GM18502 (cell line): ENCODE results near the gene GRAMD1B.
A peak's percentile ranks its signal among the peaks of the same experiment; 100 is the strongest.

Experiments
- ATAC-seq: cut with Tn5 transposase; IDR thresholded peaks from one replicate; pipeline ENCODE4 v1.9.1; 2021; ENCODE audit warnings: mild to moderate bottlenecking; ENCODE audit not compliant: unreplicated experiment, poor library complexity

Gene GRAMD1B

GRCh38 chr11:123525511-123525918, 95.4 kb downstream of the GRAMD1B start:
- ATAC-seq, result no peak

DNA sequence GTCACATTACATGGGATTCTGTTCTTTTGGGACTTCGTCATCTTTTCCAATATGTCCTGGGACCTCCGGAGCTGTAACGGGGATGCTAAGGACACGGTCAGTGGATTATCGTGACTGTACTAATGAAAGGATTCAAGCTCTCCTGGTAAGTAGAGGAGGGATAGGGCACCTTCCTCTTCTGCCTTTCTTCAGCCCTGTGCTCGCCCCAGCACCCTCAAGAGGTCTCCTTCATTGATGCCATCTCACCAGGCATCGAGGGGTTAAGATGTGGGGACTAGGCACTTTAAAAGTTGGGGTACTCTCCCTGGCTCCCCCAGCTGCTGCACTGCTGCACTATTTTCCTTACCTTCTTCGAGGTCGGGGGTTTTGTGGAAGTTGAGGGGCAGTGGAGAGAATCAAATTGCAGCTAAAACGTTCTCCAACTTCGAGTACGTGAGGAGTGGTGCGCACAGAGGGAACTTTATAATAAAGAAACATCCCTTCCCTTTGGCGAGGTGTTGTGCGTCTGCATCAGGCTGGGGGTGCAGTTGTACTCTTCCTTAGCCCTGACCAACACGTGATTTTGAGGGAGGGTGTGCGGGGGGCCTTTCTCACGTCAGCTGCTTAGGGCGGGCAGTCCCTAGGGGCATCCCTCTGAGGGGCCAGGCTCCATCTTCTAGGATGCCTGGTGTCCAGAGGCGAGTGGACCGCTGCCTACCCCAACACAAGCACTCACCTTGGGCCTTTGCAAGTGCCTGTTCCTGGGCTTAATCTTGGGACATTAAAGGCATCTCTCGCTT, 96.1 kb downstream of the GRAMD1B start:
- ATAC-seq, result no peak

DNA sequence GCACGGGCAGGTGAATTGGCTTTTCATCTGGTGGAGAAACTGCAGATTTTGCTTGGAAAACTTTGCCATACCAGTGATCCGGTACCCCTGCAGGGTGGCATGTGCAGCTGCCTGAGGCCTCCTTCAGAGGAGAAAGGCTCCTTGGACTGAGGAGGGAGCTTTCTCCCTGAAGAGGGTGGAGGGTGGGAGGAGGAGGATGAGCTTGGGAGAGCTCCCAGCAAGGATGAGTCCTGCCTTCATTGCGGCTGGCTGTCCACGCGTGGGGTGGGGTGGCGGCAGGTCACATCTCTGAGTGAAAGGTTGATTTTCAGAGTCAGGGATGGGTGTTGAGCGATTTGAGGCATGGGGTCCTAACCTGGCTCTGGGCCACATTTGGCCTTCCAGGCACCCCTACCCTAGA, 96.8 kb downstream of the GRAMD1B start:
- ATAC-seq, result no peak

DNA sequence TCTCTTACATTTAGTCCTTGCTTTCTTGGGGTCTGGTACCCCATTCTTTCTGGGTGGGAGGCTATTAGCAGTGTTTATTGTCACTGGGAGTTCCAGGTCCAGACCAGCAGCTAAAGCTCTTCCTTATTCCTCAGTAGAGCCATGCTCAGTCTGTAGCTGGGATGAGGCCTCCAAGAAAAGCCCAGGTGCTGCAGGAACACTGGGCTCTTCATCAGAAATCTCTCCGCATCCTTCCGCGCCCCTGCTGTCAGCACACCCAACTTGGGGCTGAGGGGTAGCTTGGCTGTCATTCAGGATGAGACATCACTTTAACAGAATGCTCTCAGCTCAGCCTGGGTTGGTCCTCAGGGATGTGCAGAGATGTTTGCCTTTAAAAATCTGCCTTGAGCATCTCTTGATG, 97.5 kb downstream of the GRAMD1B start:
- no peak for ATAC-seq

DNA sequence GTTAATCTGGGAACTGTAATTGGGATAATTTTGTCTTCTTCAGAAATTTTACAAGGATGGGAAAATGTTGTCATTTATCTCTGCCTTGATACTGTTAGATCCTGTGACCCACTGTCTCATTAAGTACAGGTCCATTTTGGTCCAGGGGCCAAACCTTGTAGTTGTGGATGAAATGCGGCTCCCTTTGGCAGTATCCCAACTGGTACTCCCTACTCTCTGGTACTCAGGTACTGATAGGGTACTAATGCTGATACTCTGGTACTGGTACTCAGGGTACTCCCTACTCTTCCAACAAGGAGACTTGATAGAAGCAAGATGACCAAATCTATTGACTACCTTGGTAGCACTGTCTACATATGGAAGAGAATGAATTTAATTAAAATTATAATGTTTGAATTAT, 97.9 kb downstream of the GRAMD1B start:
- no peak for ATAC-seq

GRCh38 chr11:123531325-123531724, 101.3 kb downstream of the GRAMD1B start:
- no peak for ATAC-seq

DNA sequence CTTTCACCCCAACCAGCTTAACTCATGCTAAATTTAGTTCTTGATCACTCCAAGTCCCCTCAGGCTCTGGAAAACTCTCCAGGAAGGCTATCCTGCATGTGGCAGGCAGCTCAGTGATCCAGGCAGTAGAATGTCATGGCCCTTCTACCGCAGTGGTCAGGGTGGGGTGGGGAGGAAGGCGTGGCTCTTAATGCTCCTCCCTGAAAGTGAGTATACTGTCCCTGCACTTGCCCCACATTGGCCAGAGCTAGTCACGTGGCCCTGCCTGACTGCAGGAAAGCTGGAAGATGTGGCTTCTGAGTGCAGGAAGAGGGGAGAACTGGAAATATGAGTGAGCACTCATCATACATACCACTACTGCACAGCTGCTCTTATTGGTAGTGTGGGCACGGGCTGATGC, 102.1 kb downstream of the GRAMD1B start:
- ATAC-seq, result no peak

- ATAC-seq, result no peak
These were observed 105.3 kb downstream of the GRAMD1B start for GRCh38 chr11:123535401-123535800.

GRCh38 chr11:123536690-123537437, 106.8 kb downstream of the GRAMD1B start:
- no peak for ATAC-seq

- ATAC-seq, result no peak
These were observed 107.7 kb downstream of the GRAMD1B start for GRCh38 chr11:123537726-123538125.

DNA sequence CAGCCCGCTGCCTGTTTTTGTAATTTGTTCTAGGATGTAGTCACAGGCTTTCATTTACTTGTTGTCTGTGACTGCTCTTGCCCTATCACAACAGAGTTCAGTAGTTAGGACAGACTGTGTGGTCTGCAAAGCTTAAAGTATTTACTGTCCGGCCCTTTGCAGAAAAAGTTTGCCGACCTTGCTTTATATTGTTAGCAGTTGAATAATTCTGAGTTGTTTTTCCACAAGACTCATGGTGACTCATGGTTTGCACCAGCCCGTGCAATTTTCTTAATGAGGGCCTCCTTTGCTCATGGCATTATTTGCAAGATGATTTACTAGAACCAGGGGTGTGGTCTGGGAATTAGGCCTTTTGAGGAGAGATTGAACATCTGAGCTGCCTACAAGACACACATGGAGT, 113.7 kb downstream of the GRAMD1B start:
- no peak for ATAC-seq

DNA sequence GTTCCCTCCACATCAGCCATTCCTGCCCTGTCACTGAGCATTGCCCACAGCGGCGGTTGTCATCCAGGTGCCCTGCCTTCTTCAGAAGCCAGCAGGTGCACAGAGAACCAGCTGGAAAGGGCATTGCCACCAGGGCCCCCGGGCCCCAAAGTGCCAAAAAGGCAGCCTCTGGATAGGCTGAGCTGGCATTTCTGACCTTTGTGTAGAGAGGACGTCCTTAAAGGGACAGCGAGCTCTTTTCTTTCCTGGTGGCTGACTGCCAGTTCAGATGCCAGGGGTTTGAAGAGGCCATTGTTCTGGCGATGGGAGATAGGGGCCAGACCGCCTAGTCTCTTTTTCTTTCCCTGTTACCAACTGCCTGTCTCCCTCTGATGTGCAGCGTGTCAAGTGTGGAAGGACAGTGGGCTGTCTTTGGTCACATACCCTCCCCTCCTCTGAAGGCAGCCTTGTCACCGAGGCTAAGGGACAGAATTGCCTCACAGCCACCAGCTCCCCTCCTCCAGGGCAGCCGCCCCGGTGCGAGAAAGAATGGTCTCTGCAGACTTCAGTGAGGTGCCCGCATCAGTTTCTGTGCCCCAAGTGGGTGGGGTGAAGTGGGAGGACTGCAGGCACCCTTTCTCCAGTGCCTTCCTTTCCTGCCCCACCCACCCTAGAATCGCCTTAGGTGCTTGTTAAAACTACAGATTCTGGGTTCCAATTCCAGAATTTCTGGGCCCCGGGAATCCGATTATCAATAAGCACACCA, 114.7 kb downstream of the GRAMD1B start:
- no peak for ATAC-seq

- ATAC-seq, result no peak
These were observed 115.7 kb downstream of the GRAMD1B start for GRCh38 chr11:123545726-123546270.

DNA sequence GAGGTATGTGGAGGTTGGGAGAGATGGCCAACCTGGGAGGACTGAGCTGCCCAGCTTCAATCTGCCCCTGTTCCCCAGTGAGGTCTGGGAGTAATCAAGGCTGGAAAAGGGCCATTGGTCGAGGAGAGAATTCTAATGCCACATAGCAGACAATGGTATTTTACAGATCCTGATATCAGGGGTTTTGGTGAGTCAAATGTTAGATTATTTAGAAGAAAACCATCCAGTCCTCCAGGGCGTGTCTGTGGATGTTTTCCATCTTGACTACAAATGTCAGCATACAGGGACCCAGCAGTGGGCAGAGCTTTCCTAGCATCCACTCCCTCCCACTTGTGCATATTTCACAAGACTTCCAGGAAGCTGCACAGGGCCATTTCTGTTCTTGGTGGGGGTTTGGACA, 116.4 kb downstream of the GRAMD1B start:
- no peak for ATAC-seq

GRCh38 chr11:123547180-123547579, 117.1 kb downstream of the GRAMD1B start:
- peak; percentile 98 for ATAC-seq

- no peak for ATAC-seq
These were observed 118.7 kb downstream of the GRAMD1B start for GRCh38 chr11:123548774-123549173.

DNA sequence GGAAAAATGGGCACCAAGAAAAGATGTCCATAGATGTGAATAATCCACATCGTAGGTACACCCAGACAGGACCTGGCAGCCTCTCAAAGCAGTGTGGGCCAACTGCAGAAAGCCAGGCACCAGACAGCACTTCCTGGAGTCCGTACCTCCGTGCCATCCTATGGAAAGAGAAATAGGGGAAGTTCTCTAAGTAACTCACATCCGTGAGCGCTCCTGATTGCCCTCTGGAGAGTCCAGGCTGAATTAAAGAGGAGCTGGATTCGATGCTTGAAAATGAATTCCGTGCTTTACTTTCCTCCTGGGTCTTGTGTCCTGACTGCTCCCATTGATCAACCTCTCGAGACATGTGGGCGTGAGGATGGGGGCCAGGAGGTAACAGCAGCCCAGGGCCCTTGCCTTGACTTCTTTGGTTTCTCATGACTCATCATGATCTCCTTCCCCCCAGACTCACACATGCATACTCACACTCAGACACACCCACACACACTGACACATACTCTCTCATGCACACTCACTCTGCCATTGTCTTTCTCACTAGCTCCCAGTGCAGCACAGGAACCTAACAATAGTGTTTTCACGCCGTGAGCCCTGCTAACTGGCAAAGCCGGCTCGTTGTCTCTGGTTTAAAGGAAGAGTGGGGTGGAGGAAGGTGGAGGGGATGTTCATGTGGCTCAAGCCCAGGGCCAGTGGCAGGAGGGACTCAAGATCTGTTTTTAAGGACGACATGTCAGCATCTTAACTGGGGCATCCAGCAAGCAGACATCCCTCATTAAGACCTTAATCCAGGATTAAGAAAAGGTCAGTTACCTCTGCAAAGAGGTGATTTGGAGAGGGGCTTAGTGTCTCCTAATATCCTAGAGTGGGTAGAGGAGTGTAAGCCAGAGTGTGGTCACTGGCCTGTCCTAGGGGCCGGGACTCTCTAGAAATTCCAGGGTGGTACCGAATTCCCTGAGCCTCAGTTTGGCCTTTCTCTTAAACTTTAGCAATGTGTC, 120.2 kb downstream of the GRAMD1B start:
- no peak for ATAC-seq

DNA sequence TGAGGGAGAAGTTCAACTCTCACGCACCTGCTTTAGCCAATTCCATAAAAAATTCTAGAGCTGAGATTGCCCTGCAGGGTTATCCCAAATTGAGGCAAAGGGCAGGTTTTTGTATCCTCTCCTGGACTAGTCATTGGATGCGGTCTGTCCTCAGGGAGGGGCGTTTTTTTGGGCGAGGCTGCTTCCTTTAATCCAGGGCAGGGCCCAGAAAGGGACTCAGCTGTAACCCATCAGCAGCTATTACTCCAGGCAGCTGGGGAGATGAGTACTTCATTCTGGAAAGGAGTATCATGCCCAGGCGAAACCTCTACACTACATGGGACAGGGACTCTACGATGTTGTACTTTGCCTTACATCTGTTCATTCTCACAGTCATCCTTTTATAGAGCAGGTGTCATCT, 121.0 kb downstream of the GRAMD1B start:
- no peak for ATAC-seq

- ATAC-seq, result no peak
These were observed 126.6 kb downstream of the GRAMD1B start for GRCh38 chr11:123556633-123557032.
